ENCODE results near the gene NAPA. TPM values are rescaled to one million over a fixed set of nuclear protein-coding genes. Genes with fewer than 3 reads are reported as not detected.

The NAPA gene
- total RNA-seq, 1 donor from 2014 or later: 113 TPM

DNA sequence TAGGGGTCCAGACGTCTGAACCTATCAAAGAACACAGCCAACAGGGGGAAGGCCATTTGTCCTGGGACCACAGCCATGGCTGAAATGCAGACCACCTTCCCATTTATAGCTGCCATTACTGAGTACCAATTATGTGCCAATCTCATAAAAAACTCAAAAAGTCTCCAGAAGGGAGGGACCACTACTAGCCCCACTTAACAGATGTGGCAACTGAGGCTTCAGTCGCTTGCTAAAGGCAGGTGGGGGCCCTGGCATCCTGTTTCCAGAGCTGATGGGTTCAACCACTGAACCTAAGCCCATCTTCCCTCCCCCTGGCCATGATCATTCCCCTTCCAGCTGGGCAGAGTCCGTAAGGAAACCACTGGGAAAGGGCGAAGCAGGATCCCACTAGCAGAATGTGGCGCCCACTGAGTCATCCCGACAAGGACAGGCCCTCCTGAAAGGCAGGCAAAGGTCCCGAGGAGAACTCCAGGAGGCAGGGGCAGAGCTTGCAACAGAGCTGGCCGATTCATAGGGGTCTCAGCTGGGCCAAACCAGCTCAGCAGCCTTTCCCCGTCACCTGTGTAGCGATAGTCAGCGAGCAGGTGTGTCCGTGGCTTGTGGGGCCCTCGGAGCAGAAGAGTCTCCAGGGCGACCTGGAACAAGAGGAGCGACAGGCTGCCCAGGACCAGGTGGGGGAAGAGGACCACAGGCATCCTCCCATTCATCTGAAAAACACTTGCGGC, 14.3 kb upstream of the NAPA start:
- no peak for ATAC-seq (ENCODE audit: poor library complexity)
- DNase-seq: no peak
- intact Hi-C loops (cut with DNase I): no loop called here

GRCh38 chr19:47526798-47527197, 11.9 kb upstream of the NAPA start:
- DNase-seq (no peak), ATAC-seq (ENCODE audit: poor library complexity) (no peak)
- intact Hi-C loops (cut with DNase I): no loop called here

DNA sequence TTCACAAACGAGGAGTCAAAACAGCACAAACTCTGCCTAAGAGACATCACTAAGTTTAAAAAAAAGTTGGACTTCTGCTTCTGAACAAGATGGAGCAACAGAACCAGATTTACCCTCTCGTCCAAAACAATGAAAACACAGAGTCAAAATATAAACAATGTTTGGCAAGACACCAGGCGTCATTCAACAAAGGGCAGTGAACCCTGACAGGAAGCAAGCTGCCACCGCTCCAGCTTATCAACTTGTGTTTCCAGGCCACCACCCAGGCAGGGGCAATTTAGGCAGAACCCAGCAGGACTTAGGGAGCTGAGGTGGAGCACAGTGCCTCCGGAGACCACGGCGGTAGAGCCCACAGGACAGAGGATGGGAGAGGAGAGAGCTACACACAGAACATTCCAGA, 8.6 kb upstream of the NAPA start:
- peak; percentile 63 for ATAC-seq (ENCODE audit: poor library complexity)
- no peak for DNase-seq
- intact Hi-C loops (cut with DNase I): loop anchor here (5.0 kb wide), 1 partner anchor 174 kb away; no protein-coding TSS in a partner anchor

GRCh38 chr19:47521473-47522180, 6.8 kb upstream of the NAPA start:
- intact Hi-C loops (cut with DNase I): loop anchor here (5.0 kb wide), 1 partner anchor 176 kb away; no protein-coding TSS in a partner anchor
- ATAC-seq (ENCODE audit: poor library complexity): peak; percentile 53
- DNase-seq: no peak

DNA sequence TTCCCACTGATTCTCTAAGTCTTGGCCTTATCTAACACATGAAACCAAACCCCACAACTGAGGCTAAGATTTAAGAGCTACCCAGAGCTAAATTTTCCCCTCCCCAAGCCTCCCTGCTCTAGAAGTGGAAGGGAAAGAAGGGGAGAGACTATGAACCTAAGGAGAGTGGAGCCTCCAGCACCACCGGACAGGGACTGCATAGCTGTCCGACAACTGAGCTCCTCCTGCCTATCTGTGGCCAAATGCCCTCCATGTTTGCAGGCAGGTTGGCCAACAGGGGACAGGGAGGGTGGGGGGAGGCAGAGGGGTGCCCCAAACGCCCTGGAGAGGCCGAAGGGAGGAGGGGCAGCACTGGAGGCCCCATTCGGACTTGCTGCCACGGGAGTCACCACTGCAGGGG, 6.0 kb upstream of the NAPA start:
- intact Hi-C loops (cut with DNase I): loop anchor here (5.0 kb wide), 1 partner anchor 176 kb away; no protein-coding TSS in a partner anchor
- DNase-seq (no peak), ATAC-seq (ENCODE audit: poor library complexity) (peak; percentile 7)

- ATAC-seq (ENCODE audit: poor library complexity) (no peak), DNase-seq (no peak)
- intact Hi-C loops (cut with DNase I): loop anchor here (5.0 kb wide), 1 partner anchor 177 kb away; no protein-coding TSS in a partner anchor
Observed at GRCh38 chr19:47520343-47520806, 5.5 kb upstream of the NAPA start.

- intact Hi-C loops (cut with DNase I): loop anchor here (5.0 kb wide), 1 partner anchor 82 kb away; no protein-coding TSS in a partner anchor
- ATAC-seq (ENCODE audit: poor library complexity) (no peak), DNase-seq (no peak)
Observed at GRCh38 chr19:47518854-47519253, 4.0 kb upstream of the NAPA start.

GRCh38 chr19:47518139-47518538, 3.3 kb upstream of the NAPA start:
- no peak for ATAC-seq (ENCODE audit: poor library complexity)
- no peak for DNase-seq
- intact Hi-C loops (cut with DNase I): loop anchor here (5.0 kb wide), 1 partner anchor 81 kb away; no protein-coding TSS in a partner anchor

- DNase-seq: no peak
- intact Hi-C loops (cut with DNase I): loop anchor here (2.0 kb wide), 1 partner anchor 86 kb away; no protein-coding TSS in a partner anchor
- ATAC-seq (ENCODE audit: poor library complexity): peak; percentile 0
Observed at GRCh38 chr19:47514151-47514868, 553 bp downstream of the NAPA start.

DNA sequence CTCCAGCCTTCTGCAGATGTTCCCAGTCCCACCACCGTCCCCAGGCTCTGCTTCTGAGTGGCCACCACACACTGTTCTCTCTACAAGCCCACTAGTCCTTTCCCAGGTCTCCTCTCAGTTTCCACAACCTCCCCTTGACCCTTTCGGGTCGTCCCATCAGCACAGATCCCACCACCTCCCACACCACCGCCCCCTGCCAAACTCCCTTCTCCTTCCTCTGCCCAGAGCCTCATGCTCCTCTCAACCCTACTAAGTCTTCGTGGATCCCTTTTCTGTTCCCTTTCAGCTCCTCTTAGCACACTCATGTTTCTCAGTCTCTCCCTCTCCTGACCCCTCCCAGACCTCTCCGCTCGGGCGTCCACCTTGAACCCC, 1.9 kb downstream of the NAPA start:
- no peak for ATAC-seq (ENCODE audit: poor library complexity)
- DNase-seq: no peak
- intact Hi-C loops (cut with DNase I): no loop called here

DNA sequence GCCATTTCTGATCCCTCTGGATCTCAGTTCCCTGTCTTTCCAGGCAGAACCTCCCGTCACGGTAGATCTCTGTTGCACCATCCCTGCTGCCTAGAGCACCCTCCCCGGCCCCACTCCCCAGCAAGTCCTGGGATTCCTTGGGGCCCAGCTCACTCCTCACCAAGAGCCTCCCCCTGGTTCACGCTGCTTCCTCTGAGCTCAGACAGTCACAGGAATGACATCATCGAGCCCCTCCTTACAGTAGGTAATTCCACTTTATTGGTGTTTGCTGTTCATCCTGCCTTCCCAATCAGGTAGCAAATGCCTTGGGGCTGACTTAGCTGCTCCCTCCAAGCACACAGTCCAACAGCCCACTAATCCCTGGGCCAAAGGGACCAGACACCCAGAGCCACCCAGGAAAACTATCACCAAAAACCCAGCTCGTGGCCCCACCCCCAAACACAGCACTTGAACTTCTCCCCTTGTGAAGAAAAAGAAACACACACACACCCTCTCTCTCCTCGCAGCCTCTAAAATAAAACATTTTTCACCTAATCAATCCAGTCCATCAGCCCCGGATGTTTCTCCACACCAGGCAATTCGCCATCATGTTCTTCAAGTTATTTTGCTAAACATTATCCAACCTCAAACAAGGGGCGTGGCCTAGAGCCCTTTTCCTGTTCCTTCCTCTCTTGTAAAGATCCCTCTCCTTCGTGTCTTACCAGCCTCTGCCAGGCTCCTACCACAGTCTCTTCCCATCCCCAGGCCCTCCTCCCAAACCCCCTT, 2.5 kb downstream of the NAPA start:
- DNase-seq: no peak
- intact Hi-C loops (cut with DNase I): no loop called here
- no peak for ATAC-seq (ENCODE audit: poor library complexity)

- intact Hi-C loops (cut with DNase I): no loop called here
- ATAC-seq (ENCODE audit: poor library complexity) (no peak), DNase-seq (no peak)
Observed at GRCh38 chr19:47511681-47512080, 3.2 kb downstream of the NAPA start.

DNA sequence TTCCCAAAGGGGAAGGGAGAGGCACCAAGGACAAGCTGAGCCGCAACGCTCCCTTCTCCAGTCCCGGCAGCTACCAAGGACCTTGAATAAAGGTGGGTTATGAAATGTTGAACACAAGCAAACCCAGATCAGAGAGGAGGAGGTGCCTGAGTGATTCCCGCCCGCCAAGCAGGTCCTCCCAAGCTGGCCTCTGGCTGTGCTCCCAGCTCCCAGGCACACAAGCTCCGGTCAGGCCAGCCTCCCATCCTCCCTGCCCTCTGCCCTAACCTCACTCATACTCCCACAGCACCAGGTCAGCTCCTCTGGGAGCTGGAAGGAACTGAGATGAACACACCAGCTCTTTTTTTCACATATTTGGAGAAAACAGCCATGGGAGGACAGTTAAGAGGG, 3.7 kb downstream of the NAPA start:
- DNase-seq (peak; percentile 70), ATAC-seq (ENCODE audit: poor library complexity) (no peak)
- intact Hi-C loops (cut with DNase I): no loop called here

DNA sequence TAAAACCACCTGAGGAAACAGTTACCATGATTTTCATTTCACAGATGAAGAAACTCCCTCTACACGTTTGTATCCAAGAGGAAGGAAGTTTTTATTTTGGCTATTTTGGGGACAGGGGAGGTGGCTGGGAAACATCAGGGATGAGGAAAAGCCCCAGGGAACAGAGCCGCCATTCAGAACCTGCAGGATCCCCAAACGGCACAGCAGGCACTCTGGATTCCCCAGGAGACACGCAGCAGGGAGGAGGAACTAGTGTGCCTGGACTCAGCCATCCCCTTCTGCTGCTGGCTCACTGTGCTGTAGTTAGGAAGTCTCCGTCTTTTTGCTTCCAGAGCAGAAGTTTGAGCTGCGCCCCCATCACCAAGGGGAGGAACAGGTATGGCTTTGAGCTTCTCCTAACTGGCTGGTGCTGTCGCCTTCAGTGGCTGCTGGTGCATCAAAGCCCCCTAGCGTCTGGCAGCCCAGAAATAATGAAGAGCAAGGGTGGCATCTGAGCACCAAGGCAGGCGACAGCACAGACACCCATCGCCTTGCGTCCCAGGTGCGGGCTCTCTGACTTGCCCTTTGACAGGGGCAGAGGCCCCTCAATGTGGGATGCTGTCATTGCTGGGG, 4.2 kb downstream of the NAPA start:
- ATAC-seq (ENCODE audit: poor library complexity) (no peak), DNase-seq (no peak)
- intact Hi-C loops (cut with DNase I): no loop called here

GRCh38 chr19:47509973-47510372, 4.9 kb downstream of the NAPA start:
- peak; percentile 48 for ATAC-seq (ENCODE audit: poor library complexity)
- intact Hi-C loops (cut with DNase I): no loop called here
- DNase-seq: no peak

- intact Hi-C loops (cut with DNase I): no loop called here
- no peak for DNase-seq
- ATAC-seq (ENCODE audit: poor library complexity): no peak
Observed at GRCh38 chr19:47509170-47509847, 5.6 kb downstream of the NAPA start.

GRCh38 chr19:47508721-47509120, 6.1 kb downstream of the NAPA start:
- intact Hi-C loops (cut with DNase I): no loop called here
- DNase-seq: no peak
- no peak for ATAC-seq (ENCODE audit: poor library complexity)

Data from Right ventricle myocardium superior (tissue), 1 donor.